Measurements from ENCODE around the gene RWDD2A.

DNA sequence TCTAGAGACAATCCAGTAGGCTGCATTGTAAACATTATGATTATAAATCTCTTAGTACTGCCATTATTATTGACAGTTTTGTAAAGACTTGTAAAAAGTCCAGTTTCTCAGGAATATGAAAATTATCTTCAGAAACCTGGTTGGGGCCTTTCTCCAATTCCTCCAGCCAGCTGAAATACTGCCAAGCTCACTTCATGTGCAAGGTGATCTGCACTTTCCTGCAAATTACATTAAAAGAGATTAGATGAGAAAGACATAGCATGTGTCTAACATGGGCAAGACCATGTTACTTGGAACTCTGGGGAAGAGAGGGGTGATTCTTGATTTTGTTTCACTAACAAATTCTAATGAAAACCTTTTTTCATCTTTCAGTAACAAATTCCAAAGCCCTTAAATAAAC, 24.1 kb upstream of the RWDD2A start:
- TF ChIP-seq CTCF (IDR thresholded peaks at IDR 0.05) (no peak), EP300 (IDR thresholded peaks at IDR 0.05) (no peak)

Data from ovary (tissue), 3 donors.